ENCODE results near the gene GATC.
"Not testable (repeated sequence)": the region's sequence is repeated elsewhere in the genome, so short reads cannot be mapped to it uniquely, and the experiment has no call there.

Gene GATC

DNA sequence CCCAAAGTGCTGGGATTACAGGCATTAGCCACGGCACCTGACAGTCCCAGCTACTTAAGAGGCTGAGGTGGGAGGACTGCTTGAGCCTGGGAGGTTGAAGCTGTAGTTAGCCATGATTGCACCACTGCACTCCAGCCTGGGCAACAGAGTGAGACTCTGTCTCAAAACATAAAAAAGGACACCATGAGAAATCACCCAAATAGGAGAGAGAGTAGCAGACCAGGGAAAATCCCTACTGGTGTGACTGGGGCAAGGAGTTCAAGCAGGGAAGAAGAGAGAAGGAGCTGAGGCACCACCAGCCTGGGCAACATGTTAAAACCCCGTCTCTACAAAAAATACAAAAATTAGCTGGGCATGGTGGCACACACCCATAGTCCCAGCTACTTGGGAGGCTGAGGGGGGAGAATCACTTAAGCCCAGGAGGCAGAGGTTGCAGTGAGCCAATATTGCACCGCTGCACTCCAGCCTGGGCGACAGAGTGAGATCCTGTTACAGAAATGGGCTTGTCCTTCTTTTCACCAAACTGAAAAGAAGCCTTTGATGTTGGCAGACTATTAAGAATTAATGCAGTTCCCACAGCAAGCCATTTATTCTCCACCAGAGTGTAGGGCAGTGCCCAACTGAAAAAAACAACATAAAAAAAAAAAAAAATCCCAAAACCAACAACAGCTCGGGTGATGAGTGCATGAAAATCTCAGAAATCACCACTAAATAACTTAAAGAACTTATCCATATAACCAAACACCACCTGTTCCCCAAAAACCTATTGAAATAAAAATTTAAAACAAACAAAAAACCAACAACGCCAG, 27.8 kb downstream of the GATC start:
- no peak for DNase-seq

DNA sequence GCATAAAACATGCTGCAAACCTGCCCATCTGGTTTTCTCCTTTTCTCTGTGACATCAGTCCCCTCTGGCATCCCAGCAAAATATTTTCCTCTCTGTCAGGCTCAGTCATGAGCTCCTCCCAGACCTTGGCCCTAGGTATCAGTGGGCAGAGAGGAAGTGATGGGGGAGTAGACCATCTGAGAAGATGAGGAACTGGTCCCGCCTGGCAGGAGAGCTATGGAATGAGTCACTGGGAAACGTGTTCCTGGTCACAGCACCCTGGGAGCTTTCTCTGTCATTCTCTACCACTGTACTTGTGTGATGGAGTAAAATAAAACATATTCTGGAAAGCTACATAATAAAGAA, 28.3 kb downstream of the GATC start:
- no peak for DNase-seq

DNA sequence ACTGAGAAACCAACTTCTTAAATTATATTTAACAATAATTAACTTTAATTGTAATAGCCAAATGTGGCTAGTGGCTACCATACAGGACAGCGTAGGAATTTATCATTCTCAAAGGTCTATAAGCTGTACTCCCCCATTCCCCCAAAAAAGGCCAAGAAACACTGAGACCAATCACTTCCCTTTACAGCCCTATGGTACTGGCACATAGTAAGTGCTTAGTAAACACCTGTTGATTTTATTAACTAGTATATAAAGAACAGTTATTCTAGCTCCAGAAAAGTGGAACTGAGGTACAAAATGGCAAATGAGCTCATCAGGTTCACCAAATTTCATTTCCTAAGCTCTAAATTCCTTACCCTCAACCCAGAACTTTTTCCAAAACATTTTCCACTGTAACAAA, 29.4 kb downstream of the GATC start:
- no peak for DNase-seq

- DNase-seq, result no peak
These were observed 33.2 kb downstream of the GATC start for GRCh38 chr12:120479458-120479857.

DNA sequence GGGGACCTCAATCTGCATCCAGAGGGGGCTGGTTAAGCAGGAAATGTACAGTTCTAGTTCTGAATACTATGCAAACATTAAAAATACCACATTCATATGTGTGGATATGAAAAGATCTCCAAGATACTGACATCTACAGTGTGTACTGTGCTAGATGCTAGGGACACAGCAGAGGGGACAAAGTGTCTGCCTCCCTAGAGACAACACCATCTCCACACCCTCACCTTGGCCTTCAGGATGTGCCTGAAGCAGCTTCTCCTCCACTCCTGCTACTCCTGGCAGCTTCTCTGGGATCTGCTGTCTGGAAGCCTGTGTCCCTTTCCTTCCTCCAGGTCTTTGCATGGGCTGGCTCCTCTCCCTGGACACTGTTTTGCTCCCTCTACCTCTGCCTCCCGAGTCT, 34.0 kb downstream of the GATC start:
- no peak for DNase-seq

DNA sequence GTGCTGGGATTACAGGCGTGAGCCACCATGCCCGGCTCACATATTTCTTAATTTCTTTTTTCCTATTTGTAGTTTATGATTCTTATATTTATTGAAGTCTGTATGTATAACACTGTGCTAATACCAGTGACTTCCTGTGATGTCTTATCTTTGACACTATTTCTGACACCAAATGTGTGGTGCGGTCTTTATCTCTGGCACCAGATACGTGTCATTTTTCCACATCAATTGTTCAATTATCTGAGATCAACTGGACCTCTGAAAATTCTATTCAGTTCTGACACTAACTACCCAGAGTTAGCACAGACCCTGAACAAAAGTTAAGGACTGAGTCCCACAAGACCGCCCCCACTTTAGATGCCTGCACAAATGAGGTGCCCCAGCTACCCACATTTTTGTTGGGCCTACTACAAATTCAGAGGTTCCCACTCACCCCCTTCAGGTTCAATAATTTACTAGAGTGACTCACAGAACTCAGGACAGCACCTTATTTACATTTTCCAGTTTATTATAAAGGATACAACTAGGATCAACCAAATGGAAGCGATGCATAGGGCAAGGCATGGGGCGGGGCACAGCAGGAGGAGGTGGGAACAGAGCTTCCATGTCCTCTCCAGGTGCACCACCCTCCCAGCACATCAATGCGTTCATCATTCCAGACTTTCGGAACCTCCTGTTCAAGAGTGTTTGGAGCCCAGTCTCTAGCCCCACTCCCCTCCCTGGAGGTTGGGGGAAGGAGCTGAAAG, 35.0 kb downstream of the GATC start:
- no peak for DNase-seq

DNA sequence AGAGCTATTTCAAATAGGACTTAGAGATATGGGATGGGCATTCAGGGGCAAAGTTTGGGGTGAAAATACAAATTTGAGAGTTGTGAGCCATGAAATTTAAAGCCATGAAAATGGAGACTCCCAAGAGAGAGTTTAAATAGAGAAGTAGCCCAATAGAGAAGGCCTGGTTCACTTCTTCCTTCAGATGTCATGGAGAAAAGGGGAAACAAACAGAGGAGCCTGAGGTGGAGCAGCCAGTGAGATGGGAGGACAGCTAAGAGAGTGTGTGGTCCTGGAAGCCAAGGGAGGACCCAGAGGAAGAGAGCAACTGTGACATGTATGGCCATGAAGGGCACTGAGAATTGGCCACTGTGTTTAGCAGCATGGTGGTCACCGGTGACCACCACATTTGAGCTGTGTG, 37.4 kb downstream of the GATC start:
- DNase-seq, result no peak

- no peak for DNase-seq
These were observed 40.0 kb downstream of the GATC start for GRCh38 chr12:120485961-120486881.

DNA sequence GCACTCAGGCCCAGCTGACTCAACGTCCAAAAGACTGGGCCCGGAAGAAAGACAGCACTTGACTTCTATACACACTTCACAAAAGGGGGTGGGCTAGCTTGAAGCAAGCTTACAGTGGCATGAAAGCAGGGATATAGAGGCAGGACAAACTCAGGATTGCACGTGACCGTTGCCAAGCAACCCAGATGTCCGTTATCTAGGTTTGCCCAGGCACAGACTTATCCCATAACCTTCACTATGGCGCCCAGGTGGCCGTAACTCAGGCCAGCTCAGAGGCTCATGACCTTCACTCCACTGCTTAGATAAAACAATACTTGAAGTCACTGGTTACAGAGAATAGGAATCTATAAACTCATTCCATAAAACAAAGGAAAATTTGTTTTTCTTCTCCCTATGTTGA, 41.3 kb downstream of the GATC start:
- DNase-seq, result not testable (repeated sequence)

- no peak for DNase-seq
These were observed 41.9 kb downstream of the GATC start for GRCh38 chr12:120488057-120488640.

DNA sequence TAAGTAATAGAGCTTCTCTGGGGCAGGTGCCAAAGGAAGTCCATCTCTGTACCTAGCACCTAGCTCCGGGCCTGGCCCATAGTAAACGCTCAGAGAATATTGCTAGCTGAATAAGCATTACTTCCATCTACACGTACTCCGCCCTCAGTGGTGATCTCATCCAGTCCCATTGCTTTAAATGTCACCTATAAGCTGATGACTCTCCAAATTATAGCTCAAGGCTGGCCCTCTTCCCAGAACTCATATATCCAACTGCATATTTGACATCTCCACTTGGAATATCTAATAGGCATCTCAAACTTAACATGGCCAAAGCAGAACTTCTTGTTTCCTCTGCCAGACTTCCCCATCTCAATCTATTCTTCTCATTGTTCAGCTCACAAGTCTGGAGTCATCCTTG, 42.8 kb downstream of the GATC start:
- no peak for DNase-seq

DNA sequence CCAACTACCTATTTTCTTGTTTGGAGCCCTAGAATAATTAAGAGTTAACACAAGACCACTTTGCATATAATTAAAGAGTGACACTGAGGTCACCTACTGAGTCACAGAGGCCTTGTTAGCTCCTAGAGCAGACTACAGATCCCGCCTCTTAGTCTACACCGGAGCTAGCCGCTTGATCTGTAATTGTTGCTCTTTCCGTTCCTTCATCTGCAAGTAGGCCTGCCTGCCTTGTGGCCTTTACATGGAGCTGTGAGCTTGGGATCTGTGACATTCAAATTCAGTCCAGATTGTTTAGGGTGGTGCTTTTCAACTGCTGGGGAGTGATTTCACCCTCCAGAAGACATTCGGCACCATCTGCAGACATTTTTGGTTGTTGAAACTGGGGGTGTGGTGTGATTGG, 44.1 kb downstream of the GATC start:
- no peak for DNase-seq

DNA sequence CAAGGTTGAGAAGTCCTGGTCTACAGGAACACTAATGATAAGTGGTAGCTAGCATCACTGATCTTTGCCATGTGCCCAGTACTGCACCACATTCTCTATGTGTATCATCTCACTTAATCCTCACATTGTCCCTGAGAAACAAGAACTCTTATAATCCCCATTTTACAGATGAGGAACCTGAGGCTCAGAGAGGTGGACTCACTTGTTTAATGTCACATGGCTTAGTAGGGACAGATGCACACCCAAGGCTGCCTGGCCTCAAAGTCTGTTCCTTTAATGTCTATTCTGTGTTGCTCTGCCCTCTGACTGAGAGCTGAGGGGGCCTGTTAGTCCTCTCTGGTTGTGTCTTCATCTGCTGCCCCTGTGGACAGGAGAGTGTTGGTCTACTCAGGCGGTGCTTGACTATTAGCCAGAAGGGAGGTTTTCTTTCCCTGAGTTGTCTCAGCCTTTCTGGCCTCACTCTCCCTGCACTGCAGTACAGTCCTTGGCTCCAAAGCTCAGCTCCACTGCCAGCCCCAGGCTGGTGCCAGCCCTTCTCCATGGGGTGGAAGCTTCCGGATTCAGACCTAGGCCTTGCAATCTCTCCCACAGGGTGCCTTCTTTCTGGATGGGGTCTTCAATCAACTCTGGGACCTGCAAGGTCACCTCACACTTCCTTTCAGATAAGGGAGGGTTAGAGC, 44.7 kb downstream of the GATC start:
- no peak for DNase-seq

DNA sequence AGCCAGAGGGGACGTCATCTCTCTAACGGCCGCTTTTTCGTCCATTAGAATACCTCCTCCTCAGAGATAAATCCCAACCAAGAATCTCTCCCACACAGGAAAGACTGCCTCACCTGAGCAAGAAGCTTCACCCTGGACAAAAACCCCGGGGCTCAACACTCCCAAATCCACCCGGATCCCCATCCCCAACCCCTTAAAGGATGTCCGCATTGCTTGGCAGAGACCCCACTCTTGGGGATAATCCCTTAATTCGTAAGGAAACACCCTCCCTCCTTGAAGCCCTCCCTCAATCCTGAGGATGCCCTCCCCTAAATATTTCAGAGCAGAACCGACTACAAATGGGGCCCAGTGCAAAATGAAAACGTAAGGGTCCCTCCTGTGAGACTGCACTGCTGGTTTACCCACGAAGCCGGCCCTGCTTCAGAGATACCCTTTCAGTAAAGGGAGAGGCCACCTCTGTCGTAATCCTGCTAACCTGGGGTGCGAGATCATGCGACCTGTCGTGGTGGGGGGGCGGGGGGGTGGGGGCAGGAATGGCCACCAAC, 49.0 kb downstream of the GATC start:
- DNase-seq, result no peak

- DNase-seq, result peak; percentile 91
These were observed 49.6 kb downstream of the GATC start, which contains the start of gene DYNLL1 for GRCh38 chr12:120495731-120496412. TSS of gene DYNLL1 (plus strand) at chr12:120496113. CDS start at chr12:120496422, 309 bp downstream.

GRCh38 chr12:120496413-120497340, 50.4 kb downstream of the GATC start:
- DNase-seq, result peak; percentile 56

GRCh38 chr12:120497524-120498150, 51.4 kb downstream of the GATC start:
- DNase-seq, result no peak

GRCh38 chr12:120498870-120499515, 52.7 kb downstream of the GATC start:
- DNase-seq, result no peak

- DNase-seq, result no peak
These were observed 54.3 kb downstream of the GATC start for GRCh38 chr12:120500581-120500980.
